Liver (tissue), 9 donors: ENCODE results near the gene DDB1. TPM values are rescaled to one million over a fixed set of nuclear protein-coding genes. Genes with fewer than 3 reads are reported as not detected.

Experiments
- DNase-seq: peaks from one replicate; pipeline ENCODE4 v3.0.0-alpha.2; 2017; ENCODE audit warnings: low spot score
- H3K27ac ChIP-seq, 2 donors: one replicate each; pipeline ENCODE4 v1.7.0; 2013; ENCODE audit warnings: inconsistent platforms in 2 of 2, low read length in 2 of 2, control low read depth in 1 of 2, low read depth in 1 of 2, mild to moderate bottlenecking in 1 of 2
- H3K27me3 ChIP-seq, 4 donors: one replicate each; pipeline versions ENCODE4 v1.6.1 to v1.7.0; 2013; ENCODE audit warnings: low read length in 3 of 4, inconsistent platforms in 1 of 4, mild to moderate bottlenecking in 1 of 4, moderate library complexity in 1 of 4; ENCODE audit not compliant: control insufficient read depth in 4 of 4, insufficient read depth in 4 of 4
- H3K36me3 ChIP-seq, 4 donors: one replicate each; pipeline versions ENCODE4 v1.6.1 to v1.7.0; 2013; ENCODE audit warnings: low read length in 3 of 4, mild to moderate bottlenecking in 3 of 4, low read depth in 1 of 4, moderate library complexity in 1 of 4; ENCODE audit not compliant: control insufficient read depth in 4 of 4, insufficient read depth in 3 of 4
- H3K4me1 ChIP-seq, 4 donors: one replicate each; pipeline versions ENCODE4 v1.6.1 to v1.7.0; 2013; ENCODE audit warnings: low read length in 3 of 4, mild to moderate bottlenecking in 3 of 4, moderate library complexity in 1 of 4; ENCODE audit not compliant: control insufficient read depth in 4 of 4, insufficient read depth in 4 of 4
- H3K4me3 ChIP-seq, 3 donors: one replicate each; pipeline versions ENCODE4 v1.6.1 to v1.7.0; 2013; ENCODE audit warnings: low read length in 3 of 3, control low read depth in 1 of 3, low read depth in 1 of 3, mild to moderate bottlenecking in 1 of 3
- H3K9ac ChIP-seq, 2 donors: one replicate each; pipeline ENCODE4 v1.7.0; 2013; ENCODE audit warnings: low read length in 2 of 2, mild to moderate bottlenecking in 2 of 2, moderate library complexity in 2 of 2, control low read depth in 1 of 2, low read depth in 1 of 2
- H3K9me3 ChIP-seq, 4 donors: one replicate each; pipeline versions ENCODE4 v1.6.1 to v1.7.0; 2013; ENCODE audit warnings: low read length in 3 of 4; ENCODE audit not compliant: control insufficient read depth in 4 of 4
- EGR1 ChIP-seq, 2 donors: IDR thresholded peaks; 2 replicates each; pipeline ENCODE4 v1.6.1; 2016 to 2018; ENCODE audit warnings: antibody characterized with exemption in 2 of 2, low read depth in 2 of 2
- FOXA1 ChIP-seq: IDR thresholded peaks from 2 replicates; pipeline ENCODE4 v1.6.1; 2016; ENCODE audit warnings: antibody characterized with exemption
- FOXA2 ChIP-seq: IDR thresholded peaks from 2 replicates; pipeline ENCODE4 v1.6.1; 2016; ENCODE audit warnings: antibody characterized with exemption
- GABPA ChIP-seq, 2 donors: IDR thresholded peaks in 1 of 2; conservative IDR thresholded peaks in 1 of 2; 2 replicates each; pipeline ENCODE4 v1.6.1; 2016; ENCODE audit warnings: antibody characterized with exemption in 2 of 2, mild to moderate bottlenecking in 1 of 2, moderate library complexity in 1 of 2
- HNF4A ChIP-seq, 2 donors: conservative IDR thresholded peaks; 2 replicates each; pipeline ENCODE4 v1.6.1; 2016; ENCODE audit warnings: antibody characterized with exemption in 2 of 2, mild to moderate bottlenecking in 2 of 2
- HNF4G ChIP-seq: IDR thresholded peaks from 2 replicates; pipeline ENCODE4 v1.6.1; 2016; ENCODE audit warnings: antibody characterized with exemption
- JUND ChIP-seq, 2 donors: IDR thresholded peaks; 2 replicates each; pipeline ENCODE4 v1.6.1; 2016; ENCODE audit warnings: antibody characterized with exemption in 2 of 2
- NR2F2 ChIP-seq: IDR thresholded peaks from 2 replicates; pipeline ENCODE4 v1.6.1; 2016; ENCODE audit warnings: antibody characterized with exemption
- RAD21 ChIP-seq, 2 donors: IDR thresholded peaks; 2 replicates each; pipeline ENCODE4 v1.6.1; 2016; ENCODE audit warnings: antibody characterized with exemption in 2 of 2, mild to moderate bottlenecking in 2 of 2
- RXRA ChIP-seq, 2 donors: IDR thresholded peaks; 2 replicates each; pipeline ENCODE4 v1.6.1; 2017 to 2018; ENCODE audit warnings: antibody characterized with exemption in 2 of 2, mild to moderate bottlenecking in 1 of 2
- SP1 ChIP-seq: IDR thresholded peaks from 2 replicates; pipeline ENCODE4 v1.6.1; 2018; ENCODE audit warnings: antibody characterized with exemption, mild to moderate bottlenecking
- TAF1 ChIP-seq: conservative IDR thresholded peaks from 2 replicates; pipeline ENCODE4 v1.6.1; 2016; ENCODE audit warnings: antibody characterized with exemption, mild to moderate bottlenecking
- YY1 ChIP-seq: IDR thresholded peaks from 2 replicates; pipeline ENCODE4 v1.6.1; 2016; ENCODE audit warnings: antibody characterized with exemption, mild to moderate bottlenecking
- WGBS: extraction: QIAGEN DNeasy Blood & Tissue Kit; methylation state at CpG from one replicate; pipeline ENCODE4 v1.1.7; 2013; 5-methylcytosine and 5-hydroxymethylcytosine counted together
- polyA plus RNA-seq, 2 donors: library from polyadenylated mRNA; stranded (reverse) in 1 of 2; unstranded in 1 of 2; fragments of 200-250 nt in 1 of 2; fragments of >200 nt in 1 of 2; fragmentation: Nextera tagmentation in 1 of 2; extraction: Ambion mirVana in 1 of 2; gene quantifications; one replicate each; pipeline versions ENCODE4 v1.2.1 to v1.2.3, GENCODE V29; 2013 to 2015
- total RNA-seq, 2 donors: library from RNA; depleted of rRNA; stranded (reverse); fragments of >200 nt; gene quantifications; one replicate each; pipeline ENCODE4 v1.2.3, GENCODE V29; 2014
- TF ChIP-seq, protein P1 (sequence below): fragments of 150-350 bp; IDR thresholded peaks from 2 replicates; pipeline ENCODE4 v1.5.1; 2017; ENCODE audit warnings: improper control_type of control experiment, low read depth, low read length; ENCODE audit not compliant: missing input control
- TF ChIP-seq, protein P2 (sequence below): IDR thresholded peaks from 2 replicates; pipeline ENCODE4 v1.6.1; 2016; ENCODE audit warnings: antibody characterized with exemption, mild to moderate bottlenecking
- TF ChIP-seq, protein P3 (sequence below): IDR thresholded peaks from 2 replicates; pipeline ENCODE4 v1.6.1; 2016; ENCODE audit warnings: antibody characterized with exemption
- TF ChIP-seq, protein P4 (sequence below): IDR thresholded peaks from 2 replicates; pipeline ENCODE4 v1.6.1; 2016; ENCODE audit warnings: antibody characterized with exemption
- TF ChIP-seq, protein P5 (sequence below): IDR thresholded peaks from 2 replicates; pipeline ENCODE4 v1.6.1; 2016; ENCODE audit warnings: antibody characterized with exemption
- donor health status: healthy.
- donor health status: healthy.
- donor health status: healthy.
- donor health status: healthy.
- donor health status: healthy.

The DDB1 gene
- total and polyA plus RNA-seq, 4 donors = 37.5 to 146 (median 88.9) TPM

DNA sequence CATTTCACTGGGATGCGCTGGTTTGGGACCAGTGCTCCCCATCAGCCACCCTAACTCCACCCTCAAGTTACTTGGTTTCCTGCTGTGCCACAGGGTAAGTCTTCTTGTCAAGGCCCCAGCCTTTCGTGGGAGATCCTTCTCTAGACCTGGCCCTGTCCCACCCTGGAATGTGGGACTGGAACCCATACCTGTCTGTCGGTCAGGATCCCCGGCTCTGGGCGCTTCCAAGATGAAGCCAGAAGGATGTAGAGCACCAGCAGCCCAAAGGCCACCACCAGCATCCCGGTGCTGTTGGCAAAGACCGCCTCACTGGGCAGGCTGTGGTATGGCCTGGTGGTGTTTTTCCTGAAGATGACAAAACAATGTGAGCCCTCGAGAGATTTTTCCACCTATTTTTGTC lies 17.9 kb upstream of the DDB1 start:
- peaks cover 5 to 23% (median 9%) of the 10 kb centered on the region in 4 donors for H3K36me3 ChIP-seq
- H3K4me3 ChIP-seq = no peak overlapping the region
- 97% methylated on average over 8 of the region's 8 CpGs for WGBS
- H3K27ac ChIP-seq = no peak overlapping the region
- no peaks in the 10 kb centered on the region for H3K9me3 ChIP-seq
- no peaks in the 10 kb centered on the region for H3K27me3 ChIP-seq
- no peak for DNase-seq
- H3K9ac ChIP-seq = no peak overlapping the region
- H3K4me1 ChIP-seq = peaks cover 0 to 11% (median 6%) of the 10 kb centered on the region in 4 donors
- TF ChIP-seq YY1 = no peak
- no peak for TF ChIP-seq GABPA (IDR thresholded peaks at IDR 0.05 in 1 of 2, conservative IDR thresholded peaks at IDR 0.05 in 1 of 2)
- no peak for TF ChIP-seq FOXA1
- no peak for TF ChIP-seq HNF4A (conservative IDR thresholded peaks at IDR 0.05)
- no peak for TF ChIP-seq JUND (IDR thresholded peaks at IDR 0.05)
- TF ChIP-seq, protein P1, sequence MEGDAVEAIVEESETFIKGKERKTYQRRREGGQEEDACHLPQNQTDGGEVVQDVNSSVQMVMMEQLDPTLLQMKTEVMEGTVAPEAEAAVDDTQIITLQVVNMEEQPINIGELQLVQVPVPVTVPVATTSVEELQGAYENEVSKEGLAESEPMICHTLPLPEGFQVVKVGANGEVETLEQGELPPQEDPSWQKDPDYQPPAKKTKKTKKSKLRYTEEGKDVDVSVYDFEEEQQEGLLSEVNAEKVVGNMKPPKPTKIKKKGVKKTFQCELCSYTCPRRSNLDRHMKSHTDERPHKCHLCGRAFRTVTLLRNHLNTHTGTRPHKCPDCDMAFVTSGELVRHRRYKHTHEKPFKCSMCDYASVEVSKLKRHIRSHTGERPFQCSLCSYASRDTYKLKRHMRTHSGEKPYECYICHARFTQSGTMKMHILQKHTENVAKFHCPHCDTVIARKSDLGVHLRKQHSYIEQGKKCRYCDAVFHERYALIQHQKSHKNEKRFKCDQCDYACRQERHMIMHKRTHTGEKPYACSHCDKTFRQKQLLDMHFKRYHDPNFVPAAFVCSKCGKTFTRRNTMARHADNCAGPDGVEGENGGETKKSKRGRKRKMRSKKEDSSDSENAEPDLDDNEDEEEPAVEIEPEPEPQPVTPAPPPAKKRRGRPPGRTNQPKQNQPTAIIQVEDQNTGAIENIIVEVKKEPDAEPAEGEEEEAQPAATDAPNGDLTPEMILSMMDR = no peak
- no peak for TF ChIP-seq FOXA2
- TF ChIP-seq, protein P2, sequence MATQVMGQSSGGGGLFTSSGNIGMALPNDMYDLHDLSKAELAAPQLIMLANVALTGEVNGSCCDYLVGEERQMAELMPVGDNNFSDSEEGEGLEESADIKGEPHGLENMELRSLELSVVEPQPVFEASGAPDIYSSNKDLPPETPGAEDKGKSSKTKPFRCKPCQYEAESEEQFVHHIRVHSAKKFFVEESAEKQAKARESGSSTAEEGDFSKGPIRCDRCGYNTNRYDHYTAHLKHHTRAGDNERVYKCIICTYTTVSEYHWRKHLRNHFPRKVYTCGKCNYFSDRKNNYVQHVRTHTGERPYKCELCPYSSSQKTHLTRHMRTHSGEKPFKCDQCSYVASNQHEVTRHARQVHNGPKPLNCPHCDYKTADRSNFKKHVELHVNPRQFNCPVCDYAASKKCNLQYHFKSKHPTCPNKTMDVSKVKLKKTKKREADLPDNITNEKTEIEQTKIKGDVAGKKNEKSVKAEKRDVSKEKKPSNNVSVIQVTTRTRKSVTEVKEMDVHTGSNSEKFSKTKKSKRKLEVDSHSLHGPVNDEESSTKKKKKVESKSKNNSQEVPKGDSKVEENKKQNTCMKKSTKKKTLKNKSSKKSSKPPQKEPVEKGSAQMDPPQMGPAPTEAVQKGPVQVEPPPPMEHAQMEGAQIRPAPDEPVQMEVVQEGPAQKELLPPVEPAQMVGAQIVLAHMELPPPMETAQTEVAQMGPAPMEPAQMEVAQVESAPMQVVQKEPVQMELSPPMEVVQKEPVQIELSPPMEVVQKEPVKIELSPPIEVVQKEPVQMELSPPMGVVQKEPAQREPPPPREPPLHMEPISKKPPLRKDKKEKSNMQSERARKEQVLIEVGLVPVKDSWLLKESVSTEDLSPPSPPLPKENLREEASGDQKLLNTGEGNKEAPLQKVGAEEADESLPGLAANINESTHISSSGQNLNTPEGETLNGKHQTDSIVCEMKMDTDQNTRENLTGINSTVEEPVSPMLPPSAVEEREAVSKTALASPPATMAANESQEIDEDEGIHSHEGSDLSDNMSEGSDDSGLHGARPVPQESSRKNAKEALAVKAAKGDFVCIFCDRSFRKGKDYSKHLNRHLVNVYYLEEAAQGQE = no peak
- TF ChIP-seq, protein P3, sequence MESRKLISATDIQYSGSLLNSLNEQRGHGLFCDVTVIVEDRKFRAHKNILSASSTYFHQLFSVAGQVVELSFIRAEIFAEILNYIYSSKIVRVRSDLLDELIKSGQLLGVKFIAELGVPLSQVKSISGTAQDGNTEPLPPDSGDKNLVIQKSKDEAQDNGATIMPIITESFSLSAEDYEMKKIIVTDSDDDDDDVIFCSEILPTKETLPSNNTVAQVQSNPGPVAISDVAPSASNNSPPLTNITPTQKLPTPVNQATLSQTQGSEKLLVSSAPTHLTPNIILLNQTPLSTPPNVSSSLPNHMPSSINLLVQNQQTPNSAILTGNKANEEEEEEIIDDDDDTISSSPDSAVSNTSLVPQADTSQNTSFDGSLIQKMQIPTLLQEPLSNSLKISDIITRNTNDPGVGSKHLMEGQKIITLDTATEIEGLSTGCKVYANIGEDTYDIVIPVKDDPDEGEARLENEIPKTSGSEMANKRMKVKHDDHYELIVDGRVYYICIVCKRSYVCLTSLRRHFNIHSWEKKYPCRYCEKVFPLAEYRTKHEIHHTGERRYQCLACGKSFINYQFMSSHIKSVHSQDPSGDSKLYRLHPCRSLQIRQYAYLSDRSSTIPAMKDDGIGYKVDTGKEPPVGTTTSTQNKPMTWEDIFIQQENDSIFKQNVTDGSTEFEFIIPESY = no peak
- no peak for TF ChIP-seq HNF4G
- TF ChIP-seq NR2F2 = no peak
- TF ChIP-seq RXRA (IDR thresholded peaks at IDR 0.05) = no peak
- no peak for TF ChIP-seq TAF1
- TF ChIP-seq EGR1 (IDR thresholded peaks at IDR 0.05; ENCODE audit: low read depth in 2 of 2) = no peak
- TF ChIP-seq, protein P4, sequence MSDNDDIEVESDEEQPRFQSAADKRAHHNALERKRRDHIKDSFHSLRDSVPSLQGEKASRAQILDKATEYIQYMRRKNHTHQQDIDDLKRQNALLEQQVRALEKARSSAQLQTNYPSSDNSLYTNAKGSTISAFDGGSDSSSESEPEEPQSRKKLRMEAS = no peak
- no peak for TF ChIP-seq RAD21 (IDR thresholded peaks at IDR 0.05)
- no peak for TF ChIP-seq SP1
- TF ChIP-seq, protein P5, sequence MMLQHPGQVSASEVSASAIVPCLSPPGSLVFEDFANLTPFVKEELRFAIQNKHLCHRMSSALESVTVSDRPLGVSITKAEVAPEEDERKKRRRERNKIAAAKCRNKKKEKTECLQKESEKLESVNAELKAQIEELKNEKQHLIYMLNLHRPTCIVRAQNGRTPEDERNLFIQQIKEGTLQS = no peak
